Measurements from ENCODE around the gene GALNT12.
A peak's percentile ranks its signal among the peaks of the same experiment; 100 is the strongest.

GALNT12 gene

DNA sequence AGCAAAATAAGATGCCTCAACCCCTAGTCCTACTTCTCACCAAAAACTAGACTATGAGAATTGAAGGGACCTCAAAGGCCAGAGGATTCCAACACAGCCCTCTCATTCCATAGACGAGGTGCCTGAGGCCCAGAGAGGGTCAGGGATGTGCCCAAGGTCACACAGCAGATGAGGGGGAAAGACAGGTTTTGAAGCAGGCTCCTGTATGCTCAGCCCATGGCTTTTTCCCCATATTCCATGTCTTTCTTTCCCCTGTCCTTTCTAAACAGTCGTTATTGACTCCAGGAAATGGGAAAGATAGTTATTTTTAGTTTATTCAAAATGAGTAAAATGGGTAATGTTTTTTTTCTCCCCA lies 75.1 kb downstream of the GALNT12 start:
- no peak for DNase-seq

DNA sequence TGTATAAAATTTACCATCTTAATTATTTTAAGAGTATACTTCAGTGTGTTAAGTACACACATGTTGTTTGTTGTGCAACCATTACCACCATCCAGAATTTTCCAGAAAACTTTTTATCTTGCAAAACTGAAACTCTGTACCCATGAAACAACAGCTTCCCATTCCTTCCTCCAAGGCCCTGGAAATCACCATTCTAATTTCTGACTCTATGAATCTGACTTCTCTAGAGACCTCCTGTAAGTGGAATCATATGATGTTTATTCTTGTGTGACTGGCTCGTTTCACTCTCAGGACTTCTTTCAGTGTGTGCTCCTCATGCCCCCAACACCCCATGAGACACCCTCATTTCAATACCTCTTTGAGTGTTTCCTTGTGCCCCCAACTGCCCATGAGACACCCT lies 75.8 kb downstream of the GALNT12 start:
- DNase-seq = no peak

DNA sequence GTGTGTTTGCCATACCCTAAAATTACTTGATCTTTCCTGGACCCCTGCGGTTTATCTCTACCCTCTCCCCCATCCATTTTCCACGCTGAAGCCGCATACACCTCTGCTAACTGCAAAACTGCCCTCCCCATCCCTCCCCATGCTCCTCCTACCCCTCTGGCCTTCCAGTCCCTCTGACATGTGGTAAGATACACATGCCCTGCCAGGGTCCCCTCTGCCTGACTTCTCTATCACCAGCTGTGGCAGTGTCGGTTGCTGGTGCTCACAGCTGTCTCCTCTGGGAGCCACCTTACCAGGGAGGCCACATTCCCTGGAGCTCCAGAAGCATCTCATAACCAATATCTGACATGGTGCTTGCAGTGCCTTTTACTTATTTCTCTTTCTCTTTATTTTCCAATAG lies 77.4 kb downstream of the GALNT12 start:
- DNase-seq = no peak

DNA sequence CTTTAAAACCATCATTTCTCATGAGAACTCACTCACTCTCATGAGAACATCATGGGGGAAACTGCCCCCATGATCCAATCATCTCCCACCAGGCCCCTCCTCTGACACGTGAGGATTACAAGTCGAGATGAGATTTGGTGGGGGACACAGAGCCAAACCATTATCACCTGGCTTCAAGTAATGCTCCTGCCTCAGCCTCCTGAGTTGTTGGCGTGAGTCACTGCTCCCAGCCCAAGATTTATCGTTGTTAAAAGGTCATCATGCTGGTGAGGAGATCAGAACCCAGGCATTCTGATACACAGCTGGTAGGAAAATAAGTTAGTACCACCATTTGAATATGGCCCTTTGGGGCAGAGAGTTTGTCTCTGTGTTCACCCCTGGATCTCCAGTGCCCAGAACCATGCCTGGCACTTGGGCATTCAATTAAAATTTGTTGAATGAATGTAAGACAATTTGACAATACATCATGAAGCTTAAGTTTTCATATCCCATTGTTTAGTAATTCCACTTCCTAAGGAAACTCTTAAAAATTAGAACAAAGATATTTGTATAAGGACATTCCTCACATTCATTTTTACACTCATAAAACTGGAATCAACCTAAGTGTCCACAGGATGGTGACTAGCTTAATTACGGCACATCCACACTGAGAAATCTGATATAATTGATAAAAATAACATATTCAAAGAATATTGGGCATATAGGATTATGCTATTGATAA lies 78.3 kb downstream of the GALNT12 start:
- DNase-seq = no peak

DNA sequence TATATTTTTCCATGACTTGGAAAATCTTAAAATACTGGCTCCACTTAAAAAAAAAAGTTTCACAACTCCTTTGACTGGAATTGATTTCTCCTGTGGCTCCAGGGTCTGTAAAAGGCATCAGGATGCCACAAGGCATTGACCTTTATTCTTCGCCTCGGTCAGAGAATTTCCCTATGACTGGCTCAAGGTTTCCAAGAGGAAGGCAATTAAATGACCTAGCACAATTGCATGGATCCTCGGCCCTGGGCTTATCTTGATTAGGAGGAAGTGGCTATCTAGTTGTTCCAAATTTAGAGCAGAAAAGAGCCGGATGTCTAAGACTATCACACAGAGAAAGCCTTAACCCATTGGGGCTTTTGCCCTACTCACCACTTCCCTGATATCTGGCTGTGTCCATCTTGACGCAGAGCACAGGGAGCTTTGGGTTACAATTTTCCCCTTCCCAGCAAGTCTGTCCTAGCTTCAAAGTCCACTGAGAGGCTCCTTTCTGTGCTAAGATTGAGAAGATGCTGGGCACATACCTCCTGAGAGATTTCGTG lies 79.3 kb downstream of the GALNT12 start:
- DNase-seq = no peak

DNA sequence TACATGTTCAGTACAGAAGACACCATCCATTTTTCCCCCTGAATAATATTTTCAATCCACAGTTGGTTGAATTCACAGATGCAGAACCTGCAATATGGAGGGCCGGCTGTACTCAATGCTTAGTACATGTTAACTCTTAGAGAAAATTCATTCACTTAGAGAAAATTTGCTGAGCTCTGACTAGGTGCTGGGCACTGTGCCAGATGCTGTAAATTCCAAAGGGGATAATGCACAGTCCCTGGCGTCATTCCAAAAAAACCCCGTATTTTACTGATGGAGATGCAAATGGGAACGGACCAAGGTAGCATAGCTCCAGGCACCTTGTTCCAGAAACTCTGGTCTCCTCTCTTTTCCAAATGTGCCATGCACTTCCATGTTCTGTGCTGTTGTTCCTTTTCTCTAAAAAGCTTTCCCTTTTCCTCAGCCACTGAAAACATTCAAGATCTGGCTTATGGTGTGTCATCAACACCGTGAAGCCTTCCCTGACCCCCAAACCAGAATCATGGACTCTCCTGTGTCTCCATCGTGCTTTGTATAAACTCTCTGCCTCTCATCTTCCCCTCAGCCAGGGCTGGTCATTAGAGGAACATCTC lies 80.5 kb downstream of the GALNT12 start:
- peak; percentile 81 for DNase-seq

DNA sequence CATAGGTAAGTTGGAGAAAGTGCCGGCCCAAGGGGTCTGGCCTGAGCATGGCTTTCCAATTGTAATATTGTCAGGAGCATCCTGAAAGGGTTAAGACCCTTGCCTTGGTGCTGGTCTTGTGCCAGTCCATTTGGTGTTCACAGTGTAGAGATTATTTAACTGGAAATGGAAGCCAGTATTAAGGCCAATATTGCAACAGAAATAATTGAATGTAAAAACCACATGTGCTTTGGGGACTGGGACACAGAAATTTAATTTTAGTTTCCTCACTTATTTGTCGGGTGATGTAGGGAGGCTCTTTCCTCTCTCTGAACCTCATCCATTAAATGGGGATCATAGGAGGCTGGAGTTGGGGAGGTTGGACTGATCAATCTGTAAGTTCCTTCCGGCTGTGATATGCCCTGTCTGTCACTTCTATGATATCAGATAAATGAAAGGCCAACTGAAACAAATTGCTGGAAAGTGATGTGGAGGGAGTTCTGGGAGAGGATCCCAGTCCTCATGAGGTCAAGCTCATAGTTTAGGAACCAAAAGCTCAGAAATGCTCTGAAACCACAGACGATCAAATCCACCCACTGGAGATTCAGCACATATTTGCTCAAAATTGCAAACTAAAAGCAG lies 81.4 kb downstream of the GALNT12 start:
- no peak for DNase-seq

DNA sequence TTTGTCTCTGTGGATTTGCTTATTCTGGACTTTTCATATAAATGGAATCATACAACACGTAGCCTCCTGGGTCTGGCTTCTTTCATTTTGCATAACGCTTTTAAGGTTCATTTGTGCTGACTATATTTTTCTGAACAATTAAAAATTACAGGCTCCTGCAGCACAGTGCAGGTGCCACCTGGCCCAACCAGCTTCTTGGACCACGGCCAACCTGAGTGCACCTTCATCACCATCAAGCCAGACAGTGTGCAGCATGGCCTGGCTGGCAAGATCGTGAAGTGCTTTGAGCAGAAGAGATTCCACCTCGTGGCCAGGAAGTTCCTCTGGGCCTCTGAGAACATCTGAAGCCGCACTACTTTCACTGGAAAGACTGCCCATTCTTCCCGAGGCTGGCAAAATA lies 82.8 kb downstream of the GALNT12 start:
- peak; percentile 77 for DNase-seq

DNA sequence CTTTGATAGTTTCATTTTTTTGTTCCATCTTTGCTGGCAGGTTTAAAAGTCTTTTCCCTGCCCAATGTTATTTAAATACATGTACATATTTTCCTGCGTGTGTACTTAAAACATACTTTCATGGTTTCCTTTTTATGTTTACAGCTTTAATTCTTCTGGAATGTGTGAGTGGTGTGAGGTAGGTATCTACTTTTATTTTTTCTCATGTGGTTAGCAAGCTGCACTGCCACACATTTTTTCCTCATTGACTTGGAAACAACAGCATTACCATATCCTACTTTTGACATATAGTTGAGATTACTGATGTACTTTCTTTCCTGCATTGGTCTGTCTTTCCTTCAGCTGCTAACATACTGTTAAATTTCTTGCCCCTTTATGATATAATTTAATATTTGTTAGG lies 84.8 kb downstream of the GALNT12 start:
- no peak for DNase-seq

DNA sequence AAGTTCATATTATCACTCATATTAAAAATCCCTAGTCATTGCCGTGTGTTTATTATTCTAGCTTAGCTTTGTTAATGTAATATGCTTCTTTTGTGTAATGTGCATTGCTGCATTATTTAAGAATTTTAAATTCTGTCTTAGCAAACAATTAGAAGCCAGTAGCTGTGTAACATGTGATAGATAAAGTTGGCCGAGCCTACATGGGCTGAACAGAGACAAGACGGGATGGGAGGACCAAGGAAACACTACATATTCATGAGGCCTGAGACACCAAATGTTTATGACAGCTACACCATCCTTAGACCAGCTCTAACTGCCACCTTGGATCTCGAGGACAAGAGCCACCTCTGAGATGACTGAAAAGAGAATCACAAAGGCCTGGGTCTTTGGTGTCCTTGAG lies 85.2 kb downstream of the GALNT12 start:
- DNase-seq = no peak

DNA sequence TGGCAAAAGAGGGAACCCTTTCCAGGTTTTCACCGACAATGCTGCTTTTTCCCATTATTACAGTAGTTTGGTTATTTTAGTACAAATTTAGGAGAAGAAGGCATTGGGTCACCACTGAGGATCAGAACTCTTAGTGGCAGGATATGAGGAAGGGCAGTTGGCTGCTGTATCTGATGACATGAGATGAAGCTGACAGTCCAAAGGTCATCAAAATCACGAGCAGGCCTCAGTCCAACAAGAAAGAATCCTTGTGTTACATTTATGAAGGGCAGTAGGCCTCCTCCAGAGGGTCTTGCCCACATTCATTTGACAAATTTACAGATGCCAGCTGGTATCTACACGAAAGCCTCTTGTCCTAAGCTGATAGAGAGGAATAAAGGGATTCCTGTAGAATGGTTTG lies 86.7 kb downstream of the GALNT12 start:
- no peak for DNase-seq

DNA sequence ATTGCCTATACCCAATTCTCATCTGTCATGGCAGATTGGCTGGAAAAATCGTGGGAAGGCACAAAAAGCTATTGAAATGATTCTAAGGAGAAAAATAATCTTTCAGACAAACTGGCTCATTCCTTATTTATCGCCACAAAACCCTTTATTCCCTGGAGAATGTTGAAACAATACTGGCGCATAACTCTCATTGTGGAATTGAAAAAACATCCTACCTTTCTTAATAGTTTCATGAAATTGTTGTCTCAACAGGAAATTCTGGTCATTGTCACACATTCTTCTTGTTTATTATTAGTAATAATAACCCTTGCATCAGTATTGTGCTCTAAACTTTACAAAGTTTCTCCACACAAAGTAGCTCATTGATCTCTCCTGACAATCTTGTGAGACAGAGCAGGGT lies 87.3 kb downstream of the GALNT12 start:
- DNase-seq = no peak

DNA sequence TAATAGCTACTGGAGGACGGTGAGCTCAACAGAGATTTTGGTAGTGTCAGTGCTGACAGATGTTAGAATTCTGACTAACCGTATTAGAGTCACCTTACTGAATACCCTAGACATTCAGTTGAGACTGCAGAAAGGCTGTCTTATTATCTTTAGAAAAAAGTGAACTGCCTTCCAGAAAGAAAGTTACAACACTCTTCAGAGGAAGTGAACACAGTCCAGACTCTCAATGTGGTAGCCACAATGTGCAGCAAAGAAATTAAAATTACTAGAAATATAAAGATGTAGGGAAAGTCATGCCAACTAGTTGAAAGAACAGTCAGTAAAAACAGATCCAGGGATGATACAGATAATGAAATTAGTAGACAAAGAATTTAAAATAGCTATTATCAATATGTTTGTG lies 89.2 kb downstream of the GALNT12 start:
- DNase-seq = no peak

DNA sequence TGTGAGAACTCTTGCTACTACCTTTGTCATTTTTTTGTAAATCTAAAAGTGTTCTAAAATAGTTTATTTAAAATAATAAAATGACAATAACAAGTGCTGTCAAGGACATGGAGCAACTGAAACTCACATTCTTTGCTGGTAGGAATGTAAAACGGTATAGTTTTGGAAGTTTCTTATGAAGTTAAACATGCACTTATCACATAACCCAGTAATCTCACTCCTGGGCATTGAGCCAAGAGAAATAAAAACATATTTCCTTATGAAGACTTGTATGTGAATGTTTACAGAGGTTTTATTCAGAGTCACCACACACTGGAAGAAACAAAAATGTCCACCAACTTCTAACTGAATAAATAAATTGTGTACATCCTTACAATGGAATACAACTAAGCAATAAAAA lies 90.3 kb downstream of the GALNT12 start:
- no peak for DNase-seq

DNA sequence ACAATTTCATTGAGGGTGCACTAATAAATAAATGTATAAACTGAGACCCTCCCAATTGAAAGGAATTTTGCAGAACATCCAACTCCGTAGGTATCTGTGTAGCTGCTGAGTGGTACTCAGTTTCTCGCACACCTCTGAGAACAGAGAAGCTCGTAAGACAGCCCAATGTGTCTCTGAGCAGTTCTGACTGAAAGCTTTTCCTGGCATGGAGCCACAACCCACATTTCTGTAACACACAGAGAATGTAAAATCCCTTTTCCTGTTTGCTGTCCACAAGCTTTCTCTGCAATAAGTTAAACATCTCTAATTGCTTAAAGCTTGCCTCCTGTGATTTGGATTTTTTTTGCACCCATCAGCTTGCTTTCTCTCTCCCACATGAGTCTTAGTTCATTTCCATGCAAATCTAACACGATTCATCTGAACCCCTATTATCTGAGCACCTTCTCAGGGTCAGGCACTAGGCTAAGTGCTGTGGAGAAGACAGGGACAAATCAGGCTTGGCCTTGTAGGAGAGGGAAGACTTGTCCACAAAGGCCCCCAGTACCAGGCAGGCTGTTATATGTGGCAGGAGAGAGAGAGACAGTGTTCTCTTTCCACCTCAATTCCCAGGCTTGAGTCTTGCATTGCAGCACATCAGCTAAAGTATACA lies 92.1 kb downstream of the GALNT12 start:
- DNase-seq = no peak

Data from NCI-H1105 (cell line).